ENCODE results near the gene SNX24.
"Not testable (repeated sequence)": the region's sequence is repeated elsewhere in the genome, so short reads cannot be mapped to it uniquely, and the experiment has no call there.

SNX24 gene

GRCh38 chr5:122967625-122968024, 122.2 kb downstream of the SNX24 start:
- no peak for DNase-seq (ENCODE audit: low read depth)

DNA sequence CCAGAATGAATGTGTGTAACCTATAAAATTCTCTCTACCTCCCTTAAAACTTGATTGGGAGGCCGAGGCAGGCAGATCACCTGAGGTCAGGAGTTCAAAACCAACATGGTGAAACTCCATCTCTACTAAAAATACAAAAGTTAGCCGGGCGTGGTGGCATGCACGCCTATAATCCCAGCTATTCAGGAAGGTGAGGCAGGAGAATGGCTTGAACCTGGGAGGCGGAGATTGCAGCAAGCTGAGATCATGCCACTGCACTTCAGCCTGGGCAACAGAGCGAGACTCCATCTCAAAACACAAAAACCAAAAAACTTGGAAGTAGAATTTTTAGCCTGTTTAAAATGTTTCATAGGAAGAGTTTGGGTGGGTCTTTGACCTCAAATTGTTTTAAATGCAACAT, 122.6 kb downstream of the SNX24 start:
- DNase-seq (ENCODE audit: low read depth), result not testable (repeated sequence)

DNA sequence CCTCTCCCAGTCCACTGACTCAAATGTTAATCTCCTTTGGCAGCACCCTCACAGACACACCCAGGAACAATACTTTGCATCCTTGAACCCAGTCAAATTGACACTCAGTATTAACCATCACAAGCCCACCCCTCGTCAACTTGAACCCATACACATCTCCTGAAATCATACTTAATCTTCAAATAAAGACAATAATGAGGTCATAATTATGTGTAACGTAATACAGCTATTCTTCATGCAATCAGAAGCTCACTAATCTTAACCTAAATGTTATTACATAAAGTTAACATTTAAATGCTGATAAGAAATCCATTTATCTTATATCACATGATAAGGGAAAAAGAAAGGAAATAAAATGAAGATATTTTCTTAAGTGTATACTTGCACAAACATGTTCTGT, 125.9 kb downstream of the SNX24 start:
- no peak for DNase-seq (ENCODE audit: low read depth)

DNA sequence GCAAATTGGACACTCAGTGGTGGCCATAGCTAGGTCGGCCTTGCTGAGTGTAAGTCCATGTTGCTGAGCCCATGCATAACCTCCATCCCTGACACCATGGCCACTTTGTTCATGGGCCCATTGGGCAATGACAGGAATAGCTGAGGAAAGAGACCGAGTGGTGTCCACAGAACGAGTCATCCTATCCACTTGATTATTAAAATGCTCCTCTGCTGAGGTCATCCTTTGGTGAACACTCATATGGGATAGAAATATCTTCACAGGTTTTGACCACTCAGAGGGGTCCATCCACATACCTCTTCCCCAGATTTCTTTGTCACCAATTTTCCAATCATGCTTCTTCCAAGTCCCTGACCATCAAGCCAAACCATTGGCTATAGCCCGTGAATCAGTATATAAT, 127.5 kb downstream of the SNX24 start:
- DNase-seq (ENCODE audit: low read depth), result peak; percentile 18

GRCh38 chr5:122973759-122974158, 128.3 kb downstream of the SNX24 start:
- not testable (repeated sequence) for DNase-seq (ENCODE audit: low read depth)

- not testable (repeated sequence) for DNase-seq (ENCODE audit: low read depth)
Measured at GRCh38 chr5:122974251-122974650, 128.8 kb downstream of the SNX24 start.

DNA sequence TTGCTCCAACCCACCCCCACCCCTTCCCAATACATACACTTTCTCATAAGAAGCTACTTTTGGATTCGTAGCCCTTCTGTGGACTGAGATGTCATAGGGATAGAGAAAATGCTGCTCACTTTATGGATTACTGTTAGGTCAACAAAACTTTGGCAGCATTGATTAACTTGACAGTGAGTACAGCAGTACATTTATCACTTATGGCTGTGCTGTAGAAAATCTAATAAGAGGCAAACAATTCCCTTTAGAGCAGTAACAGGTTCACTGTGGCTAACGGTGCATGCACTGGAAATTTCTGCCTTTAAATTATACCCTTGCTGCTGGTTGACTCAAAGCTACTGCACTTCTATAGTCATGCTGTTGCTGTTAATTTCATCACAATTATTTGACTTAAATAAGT, 131.9 kb downstream of the SNX24 start:
- no peak for DNase-seq (ENCODE audit: low read depth)

- no peak for DNase-seq (ENCODE audit: low read depth)
Measured at GRCh38 chr5:122978068-122978467, 132.7 kb downstream of the SNX24 start.

GRCh38 chr5:122978644-122979297, 133.4 kb downstream of the SNX24 start:
- DNase-seq (ENCODE audit: low read depth), result no peak

DNA sequence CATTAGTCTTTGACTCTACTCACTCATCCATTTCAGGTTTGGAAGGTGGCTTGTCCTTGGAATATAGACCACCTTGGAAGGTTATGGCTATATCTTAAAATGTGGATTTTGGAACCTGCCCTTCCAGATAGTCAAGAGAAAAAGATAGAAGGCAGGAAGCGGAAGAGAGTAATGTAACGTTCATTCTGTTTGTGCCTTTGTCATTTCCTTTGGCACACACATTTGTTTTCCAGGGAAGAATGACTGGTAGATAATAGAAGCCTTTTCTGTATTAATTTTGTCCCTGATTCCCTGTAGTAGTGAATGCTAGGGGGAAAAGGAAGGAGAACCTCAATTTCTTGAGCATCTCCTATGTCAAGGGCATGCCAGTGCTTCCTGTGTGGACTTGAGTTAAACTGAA, 136.4 kb downstream of the SNX24 start:
- DNase-seq (ENCODE audit: low read depth), result no peak

DNA sequence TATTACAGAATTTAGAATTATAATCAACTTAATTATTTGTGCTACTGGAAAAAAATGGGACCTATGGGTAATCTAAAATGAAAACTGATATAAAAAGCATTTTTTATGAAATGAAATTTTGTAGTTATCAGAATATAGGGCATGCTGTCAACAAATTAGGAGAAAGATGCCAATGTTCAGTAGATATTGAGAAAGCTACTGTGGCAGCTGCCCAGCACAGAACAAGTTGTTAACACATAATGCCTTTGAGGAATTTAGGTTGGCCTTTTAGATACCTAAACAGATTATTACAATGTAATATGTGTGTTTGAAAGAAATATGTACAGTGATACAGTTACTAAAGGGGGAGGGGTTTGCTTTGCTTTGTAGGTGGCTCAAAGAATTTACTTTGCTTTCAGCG, 137.0 kb downstream of the SNX24 start:
- DNase-seq (ENCODE audit: low read depth), result no peak

- no peak for DNase-seq (ENCODE audit: low read depth)
Measured at GRCh38 chr5:122984425-122984824, 139.0 kb downstream of the SNX24 start.

DNA sequence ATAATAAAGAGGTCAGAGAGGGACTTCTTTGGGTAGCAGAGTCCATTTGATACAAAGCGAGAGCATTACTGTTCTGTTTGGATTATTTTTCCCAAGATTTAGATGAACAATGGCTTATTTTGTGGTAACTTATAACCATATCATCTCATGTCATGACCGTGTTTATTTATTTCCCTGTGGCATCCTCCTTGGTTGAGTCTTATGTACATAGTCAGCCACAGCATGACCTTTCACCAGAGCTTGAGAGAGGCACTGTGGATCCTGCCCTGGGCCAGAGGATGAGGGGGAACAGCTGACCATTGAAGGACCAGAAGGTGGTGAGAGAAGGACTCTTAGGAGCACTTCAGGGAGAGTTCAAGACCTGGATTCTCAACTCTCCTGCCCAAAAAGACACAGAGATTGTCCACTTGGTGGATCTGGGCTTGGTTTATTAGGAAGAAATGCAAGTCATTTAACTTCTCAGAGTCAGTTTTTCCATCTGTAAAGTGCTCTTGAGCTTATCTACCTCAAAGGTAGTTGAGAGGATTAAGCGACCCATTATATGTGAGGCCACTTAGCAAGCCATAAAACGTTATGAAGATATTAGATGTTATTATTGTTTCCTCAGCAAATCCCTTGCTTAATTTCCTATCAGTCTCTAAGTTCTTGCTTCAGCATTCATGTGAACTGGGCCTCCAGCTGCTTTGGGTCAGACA, 139.7 kb downstream of the SNX24 start:
- no peak for DNase-seq (ENCODE audit: low read depth)

DNA sequence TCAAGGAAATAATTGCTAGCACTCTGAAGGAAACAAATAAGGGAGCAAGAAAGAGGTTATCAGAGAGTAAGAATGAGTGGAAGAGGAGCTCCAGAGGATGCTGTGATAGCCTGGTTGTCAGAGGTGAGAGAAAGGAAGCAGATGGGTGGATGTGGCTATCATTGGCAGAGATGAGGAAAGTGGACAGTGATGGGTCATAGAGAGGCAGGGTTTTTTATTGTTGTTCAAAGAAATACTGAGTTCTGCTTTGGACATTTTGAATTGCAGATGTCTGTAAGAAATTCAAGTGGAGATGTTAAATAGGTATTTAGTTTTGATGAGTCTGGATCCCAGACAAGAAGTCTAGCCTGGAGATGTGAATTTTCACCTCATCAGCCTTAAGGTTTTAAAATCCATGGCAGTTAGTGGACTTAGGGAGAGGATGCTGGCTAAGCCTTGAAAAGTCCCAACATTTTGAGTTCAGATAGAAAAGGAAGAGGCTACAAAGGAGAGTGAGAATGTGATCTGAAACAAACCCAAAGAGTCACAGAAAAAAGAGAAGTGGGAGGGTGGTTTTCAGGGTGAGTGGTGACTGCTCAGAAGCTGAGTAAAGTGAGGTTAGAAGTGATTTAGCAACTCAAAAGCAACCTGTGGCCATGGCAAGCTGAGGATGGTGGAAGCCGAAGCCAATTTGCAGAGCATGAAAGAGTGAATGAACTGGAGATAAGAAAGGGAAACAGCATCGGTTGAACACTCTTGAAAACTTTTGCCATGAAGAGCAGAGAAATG, 140.7 kb downstream of the SNX24 start:
- no peak for DNase-seq (ENCODE audit: low read depth)

GRCh38 chr5:122996091-122996490, 150.7 kb downstream of the SNX24 start:
- no peak for DNase-seq (ENCODE audit: low read depth)

GRCh38 chr5:122997294-122997693, 151.9 kb downstream of the SNX24 start:
- no peak for DNase-seq (ENCODE audit: low read depth)

- no peak for DNase-seq (ENCODE audit: low read depth)
Measured at GRCh38 chr5:122999947-123000563, 154.6 kb downstream of the SNX24 start.

GRCh38 chr5:123000731-123001130, 155.3 kb downstream of the SNX24 start:
- DNase-seq (ENCODE audit: low read depth), result no peak

GRCh38 chr5:123001808-123002207, 156.4 kb downstream of the SNX24 start:
- no peak for DNase-seq (ENCODE audit: low read depth)

DNA sequence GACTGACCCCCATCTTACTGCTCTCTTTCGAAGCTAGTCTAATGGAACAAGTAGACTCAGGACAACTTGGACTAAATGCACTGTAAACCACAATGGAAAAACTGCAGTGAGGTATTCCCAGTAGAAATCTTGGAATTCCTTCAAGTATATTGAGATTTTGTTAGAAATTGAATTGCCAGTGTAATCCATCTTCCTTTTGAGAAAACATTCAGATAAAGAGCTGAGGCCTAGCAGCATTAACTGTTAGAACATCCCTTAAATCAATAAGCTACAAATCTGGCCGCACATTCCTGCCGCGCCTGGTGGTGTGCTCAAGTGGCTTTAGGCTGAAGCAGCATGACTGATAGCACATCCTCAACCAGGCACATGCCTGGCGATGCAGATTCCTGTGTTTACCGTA, 161.8 kb downstream of the SNX24 start:
- DNase-seq (ENCODE audit: low read depth), result no peak

- no peak for DNase-seq (ENCODE audit: low read depth)
Measured at GRCh38 chr5:123007754-123008153, 162.3 kb downstream of the SNX24 start.

- no peak for DNase-seq (ENCODE audit: low read depth)
Measured at GRCh38 chr5:123012321-123012720, 166.9 kb downstream of the SNX24 start.

GRCh38 chr5:123014689-123015088, 169.3 kb downstream of the SNX24 start:
- DNase-seq (ENCODE audit: low read depth), result no peak
